Sigmoid colon (tissue), 7 donors: ENCODE results near the gene EID2. TPM values are rescaled to one million over a fixed set of nuclear protein-coding genes. Genes with fewer than 3 reads are reported as not detected.
A peak's percentile ranks its signal among the peaks of the same experiment; 100 is the strongest.

Experiments used
- DNase-seq: peaks from one replicate; pipeline ENCODE4 v3.0.0-alpha.2; 2019
- H3K27ac ChIP-seq, 4 donors: fragments of 200-600 bp; sonication (generic); one replicate each; pipeline ENCODE4 v1.5.1; 2016 to 2019; ENCODE audit warnings: mild to moderate bottlenecking in 1 of 4
- H3K27me3 ChIP-seq, 3 donors: fragments of 200-600 bp; sonication (generic); one replicate each; pipeline ENCODE4 v1.5.1; 2019; ENCODE audit warnings: mild to moderate bottlenecking in 1 of 3
- H3K36me3 ChIP-seq, 4 donors: fragments of 200-600 bp; sonication (generic); one replicate each; pipeline ENCODE4 v1.5.1; 2016 to 2019
- H3K4me1 ChIP-seq, 4 donors: fragments of 200-600 bp; sonication (generic); one replicate each; pipeline ENCODE4 v1.5.1; 2017 to 2019
- H3K4me3 ChIP-seq, 4 donors: fragments of 200-600 bp; sonication (generic); one replicate each; pipeline ENCODE4 v1.5.1; 2017 to 2019; ENCODE audit warnings: mild to moderate bottlenecking in 2 of 4, moderate library complexity in 1 of 4
- H3K9me3 ChIP-seq, 4 donors: fragments of 200-600 bp in 3 of 4; sonication (generic) in 3 of 4; one replicate each; pipeline versions ENCODE4 v1.5.1 to v1.6.1; 2013 to 2019
- EP300 ChIP-seq, 4 donors: sonication (generic); formaldehyde crosslinking; IDR thresholded peaks; one replicate each; pipeline ENCODE4 v1.6.1; 2017; ENCODE audit warnings: antibody characterized with exemption in 4 of 4
- POLR2A ChIP-seq, 2 donors: fragments of 450-650 bp; IDR thresholded peaks; one replicate each; pipeline ENCODE4 v1.6.1; 2016; ENCODE audit warnings: antibody characterized with exemption in 2 of 2, mild to moderate bottlenecking in 2 of 2, moderate library complexity in 2 of 2
- POLR2AphosphoS5 ChIP-seq, 4 donors: sonication (generic); formaldehyde crosslinking; IDR thresholded peaks; one replicate each; pipeline ENCODE4 v1.6.1; 2017; ENCODE audit warnings: antibody characterized with exemption in 4 of 4
- WGBS, 2 donors: extraction: QIAGEN DNeasy Blood & Tissue Kit; methylation state at CpG; one replicate each; pipeline ENCODE4 v1.1.7; 2013; 5-methylcytosine and 5-hydroxymethylcytosine counted together
- intact Hi-C: fragments of 100-400 bp; cut with DNase I; formaldehyde crosslinking; loops from one replicate; pipeline ENCODE4 v1.15.1; 2023
- polyA plus RNA-seq, 3 donors: library from polyadenylated mRNA; stranded (reverse); fragments of 200-250 nt; gene quantifications; one replicate each; pipeline ENCODE4 v1.2.3, GENCODE V29; 2013
- total RNA-seq, 4 donors: library from RNA; depleted of rRNA; stranded (reverse); fragments of >200 nt; gene quantifications; one replicate each; pipeline ENCODE4 v1.1.0, GENCODE V29; 2016
- TF ChIP-seq, protein P1 (sequence below), 4 experiments: fragments of 450-650 bp in 3 of 4; fragments of 200-600 bp in 1 of 4; IDR thresholded peaks; one replicate each; pipeline ENCODE4 v1.5.1; 2016 to 2019; ENCODE audit warnings: antibody characterized with exemption in 4 of 4, mild to moderate bottlenecking in 3 of 4, moderate library complexity in 2 of 4
- donor health status: healthy with polysubstance abuse.
- donor health status: Bipolar disorder and iron deficiency.
- donor health status: healthy.

The EID2 gene
- total and polyA plus RNA-seq, 7 donors: 7.6 to 16.4 (median 10.7) TPM

DNA sequence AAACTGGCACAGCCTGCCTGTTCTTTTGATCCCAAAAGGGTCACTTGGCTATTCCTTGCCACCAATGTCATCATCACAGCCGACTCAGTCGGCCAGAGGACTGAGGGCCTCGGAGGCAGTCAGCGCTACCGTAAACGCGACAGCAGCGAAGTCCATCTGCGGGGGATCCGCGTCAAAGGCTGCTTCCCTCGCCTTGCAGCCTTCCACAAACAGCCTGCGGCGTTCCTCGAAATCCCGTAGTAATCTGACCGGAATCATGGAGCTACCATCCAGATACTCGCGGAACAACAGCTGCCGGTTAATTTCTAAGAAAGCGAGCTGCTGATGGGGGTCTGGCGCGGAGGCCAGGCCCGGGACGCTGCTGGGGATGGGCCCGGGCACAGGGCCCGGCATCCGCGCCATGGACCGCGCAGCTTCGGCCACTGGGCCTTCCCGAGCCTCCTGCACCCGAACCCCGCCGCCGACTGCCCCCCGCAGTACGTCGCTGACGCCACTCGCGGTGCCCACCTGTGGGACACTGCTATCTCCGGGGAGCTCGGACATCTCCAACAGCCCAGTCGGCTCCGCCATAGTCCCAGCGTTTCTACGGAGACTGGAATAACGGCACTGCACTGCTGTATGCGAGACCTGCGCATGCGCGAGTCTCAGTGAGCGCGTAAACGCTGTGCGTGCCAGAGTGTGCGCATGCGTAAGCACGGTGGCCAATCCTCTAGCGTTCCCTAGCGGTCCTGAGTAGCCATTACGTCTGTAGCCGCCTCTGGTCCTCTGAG is 7.5 kb downstream of the EID2 start, which contains the start of gene EID2B:
TSS of gene EID2B (minus strand) at position 620 of the 770 bp plus-strand sequence. CDS start at position 570, 50 bp downstream.
- H3K4me1 ChIP-seq: peaks cover 0 to 26% (median 13%) of the 10 kb centered on the region in 4 donors
- WGBS, 2 donors: 0 to 1% methylated on average over 65 of the region's 65 CpGs
- intact Hi-C loops: loop anchor here (2.0 to 5.0 kb wide), 5 partner anchors 35 to 405 kb away; partner anchors contain the start of genes DLL3, PAK4, SAMD4B and TIMM50
- TF ChIP-seq EP300 (IDR thresholded peaks at IDR 0.05) (no peak), POLR2A (IDR thresholded peaks at IDR 0.05) (peak; percentile 44 to 74), POLR2AphosphoS5 (IDR thresholded peaks at IDR 0.05) (peak; percentile 89 to 97 (median 94))
- TF ChIP-seq, protein P1, sequence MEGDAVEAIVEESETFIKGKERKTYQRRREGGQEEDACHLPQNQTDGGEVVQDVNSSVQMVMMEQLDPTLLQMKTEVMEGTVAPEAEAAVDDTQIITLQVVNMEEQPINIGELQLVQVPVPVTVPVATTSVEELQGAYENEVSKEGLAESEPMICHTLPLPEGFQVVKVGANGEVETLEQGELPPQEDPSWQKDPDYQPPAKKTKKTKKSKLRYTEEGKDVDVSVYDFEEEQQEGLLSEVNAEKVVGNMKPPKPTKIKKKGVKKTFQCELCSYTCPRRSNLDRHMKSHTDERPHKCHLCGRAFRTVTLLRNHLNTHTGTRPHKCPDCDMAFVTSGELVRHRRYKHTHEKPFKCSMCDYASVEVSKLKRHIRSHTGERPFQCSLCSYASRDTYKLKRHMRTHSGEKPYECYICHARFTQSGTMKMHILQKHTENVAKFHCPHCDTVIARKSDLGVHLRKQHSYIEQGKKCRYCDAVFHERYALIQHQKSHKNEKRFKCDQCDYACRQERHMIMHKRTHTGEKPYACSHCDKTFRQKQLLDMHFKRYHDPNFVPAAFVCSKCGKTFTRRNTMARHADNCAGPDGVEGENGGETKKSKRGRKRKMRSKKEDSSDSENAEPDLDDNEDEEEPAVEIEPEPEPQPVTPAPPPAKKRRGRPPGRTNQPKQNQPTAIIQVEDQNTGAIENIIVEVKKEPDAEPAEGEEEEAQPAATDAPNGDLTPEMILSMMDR (IDR thresholded peaks at IDR 0.05): peak; percentile 94 to 99 (median 98)
- H3K27me3 ChIP-seq: no peaks in the 10 kb centered on the region
- H3K36me3 ChIP-seq: peaks cover 0 to 4% (median 0%) of the 10 kb centered on the region in 4 donors
- DNase-seq: peak; percentile 98
- H3K9me3 ChIP-seq: no peaks in the 10 kb centered on the region
- peak within 1 kb of the TSS; percentile 86 to 94 (median 92) for H3K27ac ChIP-seq
- peak within 1 kb of the TSS; percentile 70 to 89 (median 78) for H3K4me3 ChIP-seq

GRCh38 chr19:39531834-39532232 is 8.1 kb downstream of the EID2 start:
- H3K4me3 ChIP-seq: peak overlapping the region; percentile 70 to 89 (median 78)
- peaks cover 0 to 8% (median 0%) of the 10 kb centered on the region in 4 donors for H3K36me3 ChIP-seq
- intact Hi-C loops: loop anchor here (2.0 to 5.0 kb wide), 5 partner anchors 35 to 405 kb away; partner anchors contain the start of genes DLL3, PAK4, SAMD4B and TIMM50
- peaks cover 0 to 26% (median 11%) of the 10 kb centered on the region in 4 donors for H3K4me1 ChIP-seq
- no peaks in the 10 kb centered on the region for H3K27me3 ChIP-seq
- H3K9me3 ChIP-seq: no peaks in the 10 kb centered on the region
- peak; percentile 55 for DNase-seq
- no peak for TF ChIP-seq POLR2A (IDR thresholded peaks at IDR 0.05)
- TF ChIP-seq POLR2AphosphoS5 (IDR thresholded peaks at IDR 0.05): no peak
- no peak for TF ChIP-seq EP300 (IDR thresholded peaks at IDR 0.05)
- TF ChIP-seq, protein P1 (IDR thresholded peaks at IDR 0.05): no peak
- peak overlapping the region; percentile 86 to 94 (median 92) for H3K27ac ChIP-seq
- WGBS, 2 donors: 47 to 49% methylated on average over 14 of the region's 14 CpGs

DNA sequence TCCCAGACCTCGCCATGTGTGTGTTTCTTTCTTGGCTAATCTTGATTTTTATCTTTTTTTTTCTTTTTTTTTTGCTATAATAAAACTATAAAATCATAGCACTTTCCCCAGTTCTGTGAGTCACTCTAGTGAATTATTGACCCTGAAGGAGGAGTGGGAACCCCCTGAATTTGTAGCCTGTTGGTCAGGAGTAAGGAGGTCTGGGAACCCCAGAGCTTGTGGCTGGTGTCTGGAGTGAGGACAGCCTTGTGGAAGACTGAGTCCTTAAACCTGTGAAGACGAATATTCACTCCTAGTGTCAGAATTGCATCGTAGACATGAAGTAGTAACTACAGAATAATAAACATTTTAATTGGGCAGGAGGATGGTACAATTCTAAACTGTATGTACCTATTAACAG is 14.8 kb downstream of the EID2 start:
- Histone ChIP-seq H3K9me3 (no peaks in the 10 kb centered on the region), H3K27ac (no peak overlapping the region), H3K4me1 (peaks cover 0 to 5% (median 2%) of the 10 kb centered on the region in 4 donors), H3K4me3 (no peak overlapping the region), H3K27me3 (no peaks in the 10 kb centered on the region), H3K36me3 (peaks cover 0 to 8% (median 0%) of the 10 kb centered on the region in 4 donors)
- intact Hi-C loops: no loop called here
- TF ChIP-seq POLR2A (IDR thresholded peaks at IDR 0.05) (no peak), POLR2AphosphoS5 (IDR thresholded peaks at IDR 0.05) (no peak), EP300 (IDR thresholded peaks at IDR 0.05) (no peak)
- TF ChIP-seq, protein P1 (IDR thresholded peaks at IDR 0.05): no peak
- WGBS, 2 donors: 23 to 77% methylated on average over 3 of the region's 3 CpGs
- peak; percentile 14 for DNase-seq

GRCh38 chr19:39524495-39524894 is 15.5 kb downstream of the EID2 start:
- 35 to 70% methylated on average over 8 of the region's 8 CpGs for WGBS, 2 donors
- intact Hi-C loops: no loop called here
- DNase-seq: peak; percentile 40

More at GRCh38 chr19:39524495-39524894, 15.5 kb downstream of the EID2 start:
- Histone ChIP-seq H3K4me3 (no peak overlapping the region), H3K4me1 (no peaks in the 10 kb centered on the region), H3K36me3 (peaks cover 0 to 8% (median 0%) of the 10 kb centered on the region in 4 donors), H3K27me3 (no peaks in the 10 kb centered on the region), H3K27ac (no peak overlapping the region), H3K9me3 (no peaks in the 10 kb centered on the region)
- TF ChIP-seq, protein P1 (IDR thresholded peaks at IDR 0.05): no peak
- no peak for TF ChIP-seq POLR2AphosphoS5 (IDR thresholded peaks at IDR 0.05)
- no peak for TF ChIP-seq EP300 (IDR thresholded peaks at IDR 0.05)
